Measurements from ENCODE around the gene CRB1.

CRB1 gene

DNA sequence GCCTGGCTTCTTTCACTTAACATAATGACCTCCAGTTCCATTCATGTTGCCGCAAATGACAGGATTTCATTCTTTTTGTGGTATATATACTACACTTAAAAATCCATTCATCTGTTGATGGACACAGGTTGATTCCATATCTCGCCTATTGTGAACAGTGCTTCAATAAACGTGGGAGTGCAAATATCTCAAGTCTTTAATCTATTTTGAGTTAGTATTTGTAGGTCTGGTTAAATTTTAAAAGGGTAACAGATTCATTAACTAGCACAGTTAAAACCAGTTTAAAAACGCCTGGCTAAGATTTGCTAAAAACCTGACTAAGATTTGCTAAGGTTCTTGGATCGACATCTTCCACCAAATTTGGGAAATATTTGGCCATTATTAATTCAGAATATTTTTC lies 45.7 kb downstream of the CRB1 start:
- Histone ChIP-seq H3K4me3 (ENCODE audit: low read length in 2 of 2) (no peak overlapping the region), H3K27ac (ENCODE audit: low read depth in 2 of 2, low read length in 2 of 2) (no peak overlapping the region), H3K9me3 (ENCODE audit: control insufficient read depth in 2 of 2, low read length in 2 of 2) (no peaks in the 10 kb centered on the region), H3K27me3 (ENCODE audit: control insufficient read depth in 2 of 2, insufficient read depth in 2 of 2, low read length in 2 of 2) (no peaks in the 10 kb centered on the region), H3K36me3 (ENCODE audit: control insufficient read depth in 2 of 2, insufficient read depth in 2 of 2, low read length in 2 of 2) (no peaks in the 10 kb centered on the region), H3K9ac (ENCODE audit: low read depth in 1 of 2, low read length in 2 of 2) (no peak overlapping the region), H3K4me1 (ENCODE audit: control insufficient read depth in 2 of 2, insufficient read depth in 2 of 2, low read length in 2 of 2) (no peaks in the 10 kb centered on the region)

DNA sequence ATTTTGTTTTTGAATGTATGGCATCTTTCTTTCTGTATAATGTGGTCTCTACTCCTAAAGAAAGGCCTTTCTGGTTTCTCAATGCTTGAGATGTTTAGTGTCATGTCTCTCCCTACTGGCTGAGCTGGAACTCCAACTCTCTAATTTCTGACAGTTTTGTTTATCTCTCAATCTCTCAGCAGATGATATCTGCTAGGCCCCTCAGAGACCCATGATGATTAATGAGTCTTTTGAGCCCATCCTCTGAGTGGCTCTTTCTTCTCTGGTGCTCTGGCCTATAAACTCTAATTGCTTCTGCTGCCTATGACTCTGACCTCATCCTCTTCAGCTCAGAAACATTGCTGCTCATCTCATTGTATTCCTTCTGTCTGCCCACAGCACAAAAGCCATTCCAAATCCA lies 46.6 kb downstream of the CRB1 start:
- H3K9ac ChIP-seq (ENCODE audit: low read depth in 1 of 2, low read length in 2 of 2), result no peak overlapping the region

DNA sequence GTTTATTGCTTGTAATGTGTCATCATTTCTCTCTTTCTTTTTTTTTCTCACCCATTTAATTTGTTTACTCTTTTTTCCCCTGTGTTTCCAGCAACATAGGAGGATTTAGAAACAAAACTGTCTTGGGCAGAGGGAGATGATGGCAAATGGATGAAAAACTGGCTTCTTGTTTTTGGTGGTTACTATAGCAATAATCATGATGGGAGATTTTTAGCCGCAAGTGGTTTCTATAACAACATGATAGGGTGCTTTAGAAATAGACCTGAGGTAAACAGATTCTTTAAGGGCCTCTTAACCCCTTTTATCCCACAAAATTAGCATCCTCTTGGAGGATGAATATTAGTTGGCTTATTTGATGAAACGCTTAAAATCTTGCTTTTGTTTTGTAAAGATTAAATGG lies 51.6 kb downstream of the CRB1 start:
- Histone ChIP-seq H3K4me1 (ENCODE audit: control insufficient read depth in 2 of 2, insufficient read depth in 2 of 2, low read length in 2 of 2) (no peaks in the 10 kb centered on the region), H3K27me3 (ENCODE audit: control insufficient read depth in 2 of 2, insufficient read depth in 2 of 2, low read length in 2 of 2) (no peaks in the 10 kb centered on the region), H3K27ac (ENCODE audit: low read depth in 2 of 2, low read length in 2 of 2) (no peak overlapping the region), H3K36me3 (ENCODE audit: control insufficient read depth in 2 of 2, insufficient read depth in 2 of 2, low read length in 2 of 2) (no peaks in the 10 kb centered on the region), H3K9me3 (ENCODE audit: control insufficient read depth in 2 of 2, low read length in 2 of 2) (no peaks in the 10 kb centered on the region), H3K4me3 (ENCODE audit: low read length in 2 of 2) (no peak overlapping the region), H3K9ac (ENCODE audit: low read depth in 1 of 2, low read length in 2 of 2) (no peak overlapping the region)

More for the DNA sequence above, 46.6 kb downstream of the CRB1 start:
- Histone ChIP-seq H3K27me3 (ENCODE audit: control insufficient read depth in 2 of 2, insufficient read depth in 2 of 2, low read length in 2 of 2) (no peaks in the 10 kb centered on the region), H3K9me3 (ENCODE audit: control insufficient read depth in 2 of 2, low read length in 2 of 2) (no peaks in the 10 kb centered on the region), H3K4me3 (ENCODE audit: low read length in 2 of 2) (no peak overlapping the region), H3K36me3 (ENCODE audit: control insufficient read depth in 2 of 2, insufficient read depth in 2 of 2, low read length in 2 of 2) (no peaks in the 10 kb centered on the region), H3K27ac (ENCODE audit: low read depth in 2 of 2, low read length in 2 of 2) (no peak overlapping the region), H3K4me1 (ENCODE audit: control insufficient read depth in 2 of 2, insufficient read depth in 2 of 2, low read length in 2 of 2) (no peaks in the 10 kb centered on the region)

GRCh38 chr1:197320991-197321531 lies 53.0 kb downstream of the CRB1 start:
- Histone ChIP-seq H3K27me3 (ENCODE audit: control insufficient read depth in 2 of 2, insufficient read depth in 2 of 2, low read length in 2 of 2) (no peaks in the 10 kb centered on the region), H3K9ac (ENCODE audit: low read depth in 1 of 2, low read length in 2 of 2) (no peak overlapping the region), H3K4me1 (ENCODE audit: control insufficient read depth in 2 of 2, insufficient read depth in 2 of 2, low read length in 2 of 2) (no peaks in the 10 kb centered on the region), H3K27ac (ENCODE audit: low read depth in 2 of 2, low read length in 2 of 2) (no peak overlapping the region), H3K36me3 (ENCODE audit: control insufficient read depth in 2 of 2, insufficient read depth in 2 of 2, low read length in 2 of 2) (no peaks in the 10 kb centered on the region), H3K9me3 (ENCODE audit: control insufficient read depth in 2 of 2, low read length in 2 of 2) (no peaks in the 10 kb centered on the region), H3K4me3 (ENCODE audit: low read length in 2 of 2) (no peak overlapping the region)

DNA sequence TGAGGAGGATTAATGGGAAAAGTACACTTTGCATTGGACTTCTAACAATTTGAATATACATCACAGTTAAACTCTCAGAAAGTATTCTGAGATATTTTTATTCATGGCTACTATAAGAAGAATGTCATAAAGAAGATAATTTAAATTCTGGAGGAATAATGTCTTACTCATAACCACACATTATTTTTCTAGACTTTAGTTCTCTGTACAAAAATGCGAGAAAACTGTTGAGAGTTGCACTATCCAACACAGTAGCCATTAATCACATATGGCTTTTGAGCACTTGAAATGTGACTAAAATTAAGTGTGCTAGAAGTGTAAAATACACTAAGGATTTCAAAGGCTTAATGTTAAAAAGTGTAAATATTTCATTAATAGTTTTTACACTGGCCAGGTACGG lies 53.8 kb downstream of the CRB1 start:
- H3K36me3 ChIP-seq (ENCODE audit: control insufficient read depth in 2 of 2, insufficient read depth in 2 of 2, low read length in 2 of 2), result no peaks in the 10 kb centered on the region
- H3K4me1 ChIP-seq (ENCODE audit: control insufficient read depth in 2 of 2, insufficient read depth in 2 of 2, low read length in 2 of 2), result no peaks in the 10 kb centered on the region
- H3K27me3 ChIP-seq (ENCODE audit: control insufficient read depth in 2 of 2, insufficient read depth in 2 of 2, low read length in 2 of 2), result no peaks in the 10 kb centered on the region
- no peak overlapping the region for H3K4me3 ChIP-seq (ENCODE audit: low read length in 2 of 2)
- no peak overlapping the region for H3K9ac ChIP-seq (ENCODE audit: low read depth in 1 of 2, low read length in 2 of 2)
- no peaks in the 10 kb centered on the region for H3K9me3 ChIP-seq (ENCODE audit: control insufficient read depth in 2 of 2, low read length in 2 of 2)
- H3K27ac ChIP-seq (ENCODE audit: low read depth in 2 of 2, low read length in 2 of 2), result no peak overlapping the region

DNA sequence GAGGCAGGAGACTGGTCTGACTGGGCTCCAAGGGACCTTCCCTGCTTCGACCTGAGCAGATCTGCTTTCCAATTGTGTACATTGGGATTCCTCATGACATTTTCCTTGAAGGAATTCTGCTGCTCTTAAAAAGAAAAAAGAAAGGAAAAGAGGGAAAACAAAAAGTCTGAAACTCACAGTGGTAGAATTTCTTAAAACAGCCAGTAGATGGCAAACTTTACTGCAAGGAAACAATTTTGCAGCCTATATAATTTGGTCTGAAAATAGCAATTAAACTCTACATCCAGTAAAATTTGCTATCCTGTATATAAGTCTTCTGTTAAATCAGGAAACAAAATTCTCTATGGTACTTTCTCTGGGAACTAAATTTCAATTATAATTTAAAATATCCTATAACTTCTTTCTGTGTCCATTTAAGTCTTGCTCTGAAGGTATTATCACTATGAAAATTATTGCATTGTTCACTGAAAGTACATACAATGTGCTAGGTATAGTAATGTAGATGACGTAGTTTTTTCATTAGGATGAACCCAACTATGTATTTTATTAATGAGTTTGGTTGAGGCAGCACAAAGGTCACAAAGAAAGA lies 59.8 kb downstream of the CRB1 start:
- H3K27me3 ChIP-seq (ENCODE audit: control insufficient read depth in 2 of 2, insufficient read depth in 2 of 2, low read length in 2 of 2), result no peaks in the 10 kb centered on the region
- no peak overlapping the region for H3K4me3 ChIP-seq (ENCODE audit: low read length in 2 of 2)
- no peak overlapping the region for H3K27ac ChIP-seq (ENCODE audit: low read depth in 2 of 2, low read length in 2 of 2)
- no peaks in the 10 kb centered on the region for H3K9me3 ChIP-seq (ENCODE audit: control insufficient read depth in 2 of 2, low read length in 2 of 2)
- no peak overlapping the region for H3K9ac ChIP-seq (ENCODE audit: low read depth in 1 of 2, low read length in 2 of 2)
- no peaks in the 10 kb centered on the region for H3K36me3 ChIP-seq (ENCODE audit: control insufficient read depth in 2 of 2, insufficient read depth in 2 of 2, low read length in 2 of 2)
- H3K4me1 ChIP-seq (ENCODE audit: control insufficient read depth in 2 of 2, insufficient read depth in 2 of 2, low read length in 2 of 2), result no peaks in the 10 kb centered on the region

GRCh38 chr1:197330213-197330612 lies 62.2 kb downstream of the CRB1 start:
- H3K27ac ChIP-seq (ENCODE audit: low read depth in 2 of 2, low read length in 2 of 2), result no peak overlapping the region
- H3K4me3 ChIP-seq (ENCODE audit: low read length in 2 of 2), result no peak overlapping the region
- no peak overlapping the region for H3K9ac ChIP-seq (ENCODE audit: low read depth in 1 of 2, low read length in 2 of 2)
- no peaks in the 10 kb centered on the region for H3K4me1 ChIP-seq (ENCODE audit: control insufficient read depth in 2 of 2, insufficient read depth in 2 of 2, low read length in 2 of 2)
- H3K9me3 ChIP-seq (ENCODE audit: control insufficient read depth in 2 of 2, low read length in 2 of 2), result no peaks in the 10 kb centered on the region
- H3K36me3 ChIP-seq (ENCODE audit: control insufficient read depth in 2 of 2, insufficient read depth in 2 of 2, low read length in 2 of 2), result no peaks in the 10 kb centered on the region
- no peaks in the 10 kb centered on the region for H3K27me3 ChIP-seq (ENCODE audit: control insufficient read depth in 2 of 2, insufficient read depth in 2 of 2, low read length in 2 of 2)

- H3K9ac ChIP-seq (ENCODE audit: low read depth in 1 of 2, low read length in 2 of 2), result no peak overlapping the region
- no peaks in the 10 kb centered on the region for H3K4me1 ChIP-seq (ENCODE audit: control insufficient read depth in 2 of 2, insufficient read depth in 2 of 2, low read length in 2 of 2)
- H3K27ac ChIP-seq (ENCODE audit: low read depth in 2 of 2, low read length in 2 of 2), result no peak overlapping the region
- H3K36me3 ChIP-seq (ENCODE audit: control insufficient read depth in 2 of 2, insufficient read depth in 2 of 2, low read length in 2 of 2), result no peaks in the 10 kb centered on the region
- H3K27me3 ChIP-seq (ENCODE audit: control insufficient read depth in 2 of 2, insufficient read depth in 2 of 2, low read length in 2 of 2), result no peaks in the 10 kb centered on the region
- H3K9me3 ChIP-seq (ENCODE audit: control insufficient read depth in 2 of 2, low read length in 2 of 2), result no peaks in the 10 kb centered on the region
- H3K4me3 ChIP-seq (ENCODE audit: low read length in 2 of 2), result no peak overlapping the region
Measured at GRCh38 chr1:197331565-197331964, 63.5 kb downstream of the CRB1 start.

DNA sequence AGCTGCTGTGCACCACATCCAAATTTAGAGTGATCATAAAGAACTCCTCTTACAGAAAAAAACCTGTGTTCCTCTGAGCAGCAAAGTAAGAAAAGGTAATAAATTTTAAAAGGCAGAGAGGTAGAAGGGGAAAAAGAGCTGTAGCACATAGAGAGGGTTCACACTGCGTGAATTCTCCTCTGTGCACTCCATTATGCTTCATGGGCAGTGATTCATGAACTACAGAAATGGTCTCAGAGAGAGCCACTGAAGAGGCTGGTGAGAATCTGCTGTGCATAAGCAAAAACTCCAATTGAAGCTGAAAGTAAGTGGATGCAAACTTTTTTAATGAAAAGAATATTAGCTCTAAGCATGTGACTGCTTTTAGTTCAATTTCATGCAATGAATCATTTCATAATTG lies 65.0 kb downstream of the CRB1 start:
- Histone ChIP-seq H3K27ac (ENCODE audit: low read depth in 2 of 2, low read length in 2 of 2) (no peak overlapping the region), H3K9ac (ENCODE audit: low read depth in 1 of 2, low read length in 2 of 2) (no peak overlapping the region), H3K9me3 (ENCODE audit: control insufficient read depth in 2 of 2, low read length in 2 of 2) (no peaks in the 10 kb centered on the region), H3K4me1 (ENCODE audit: control insufficient read depth in 2 of 2, insufficient read depth in 2 of 2, low read length in 2 of 2) (no peaks in the 10 kb centered on the region), H3K36me3 (ENCODE audit: control insufficient read depth in 2 of 2, insufficient read depth in 2 of 2, low read length in 2 of 2) (no peaks in the 10 kb centered on the region), H3K27me3 (ENCODE audit: control insufficient read depth in 2 of 2, insufficient read depth in 2 of 2, low read length in 2 of 2) (no peaks in the 10 kb centered on the region), H3K4me3 (ENCODE audit: low read length in 2 of 2) (no peak overlapping the region)

DNA sequence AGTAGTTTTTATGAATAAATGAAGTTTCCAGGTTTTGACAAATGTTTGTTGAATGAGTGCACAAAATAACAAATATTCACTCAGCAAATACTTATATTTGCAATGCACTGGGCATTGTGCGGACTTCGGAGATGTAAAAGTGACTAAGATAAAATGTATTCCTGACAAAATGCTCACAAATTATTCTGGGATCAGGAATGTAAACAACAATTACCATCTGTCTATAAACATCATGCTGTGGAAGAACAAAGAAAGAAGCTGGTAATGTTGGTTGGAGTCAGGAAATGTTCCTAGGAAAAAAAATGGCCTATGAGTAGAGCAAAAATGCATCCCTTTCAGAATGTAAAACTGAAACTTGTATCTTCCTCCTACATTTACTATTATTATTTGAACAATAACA lies 68.5 kb downstream of the CRB1 start:
- H3K27ac ChIP-seq (ENCODE audit: low read depth in 2 of 2, low read length in 2 of 2), result no peak overlapping the region
- H3K4me3 ChIP-seq (ENCODE audit: low read length in 2 of 2), result no peak overlapping the region
- no peaks in the 10 kb centered on the region for H3K4me1 ChIP-seq (ENCODE audit: control insufficient read depth in 2 of 2, insufficient read depth in 2 of 2, low read length in 2 of 2)
- H3K27me3 ChIP-seq (ENCODE audit: control insufficient read depth in 2 of 2, insufficient read depth in 2 of 2, low read length in 2 of 2), result no peaks in the 10 kb centered on the region
- H3K9ac ChIP-seq (ENCODE audit: low read depth in 1 of 2, low read length in 2 of 2), result no peak overlapping the region
- no peaks in the 10 kb centered on the region for H3K9me3 ChIP-seq (ENCODE audit: control insufficient read depth in 2 of 2, low read length in 2 of 2)
- H3K36me3 ChIP-seq (ENCODE audit: control insufficient read depth in 2 of 2, insufficient read depth in 2 of 2, low read length in 2 of 2), result no peaks in the 10 kb centered on the region
